Esophagus squamous epithelium (tissue), 5 donors: ENCODE results near the gene MLLT1. TPM values are rescaled to one million over a fixed set of nuclear protein-coding genes. Genes with fewer than 3 reads are reported as not detected.

Source experiments
- DNase-seq: peaks from one replicate; lab custom pipeline; 2025; lab: John Stamatoyannopoulos, UW
- H3K27ac ChIP-seq, 4 donors: fragments of 200-600 bp; sonication (generic); one replicate each; pipeline ENCODE4 v1.5.1; 2016 to 2019; ENCODE audit warnings: mild to moderate bottlenecking in 1 of 4
- H3K27me3 ChIP-seq, 4 donors: fragments of 200-600 bp; sonication (generic); 1 replicate in 3 of 4; 2 replicates in 1 of 4; pipeline versions ENCODE4 v1.5.1 to v1.6.0; 2017 to 2021; ENCODE audit warnings: antibody characterized with exemption in 1 of 4
- H3K36me3 ChIP-seq, 3 donors: fragments of 200-600 bp; sonication (generic); one replicate each; pipeline ENCODE4 v1.5.1; 2016 to 2019
- H3K4me1 ChIP-seq, 3 donors: fragments of 200-600 bp; sonication (generic); one replicate each; pipeline ENCODE4 v1.5.1; 2017 to 2019
- H3K4me3 ChIP-seq, 4 donors: fragments of 200-600 bp; sonication (generic); 1 replicate in 3 of 4; 2 replicates in 1 of 4; pipeline ENCODE4 v1.5.1; 2016 to 2019; ENCODE audit warnings: mild to moderate bottlenecking in 2 of 4, moderate library complexity in 1 of 4
- H3K9me3 ChIP-seq, 3 donors: fragments of 200-600 bp; sonication (generic); one replicate each; pipeline ENCODE4 v1.5.1; 2016 to 2019
- CTCF ChIP-seq, 6 experiments: fragments of 450-650 bp in 4 of 6; fragments of 200-600 bp in 2 of 6; sonication (generic) in 2 of 6; IDR thresholded peaks; one replicate each; pipeline ENCODE4 v1.5.1; 2016 to 2019; ENCODE audit warnings: antibody characterized with exemption in 6 of 6, mild to moderate bottlenecking in 4 of 6, moderate library complexity in 4 of 6
- POLR2A ChIP-seq, 4 donors: fragments of 450-650 bp; IDR thresholded peaks; one replicate each; pipeline ENCODE4 v1.6.1; 2017; ENCODE audit warnings: antibody characterized with exemption in 4 of 4, mild to moderate bottlenecking in 4 of 4, moderate library complexity in 3 of 4
- WGBS, 2 donors: methylation state at CpG; one replicate each; pipeline ENCODE4 v1.1.5; 2018; 5-methylcytosine and 5-hydroxymethylcytosine counted together
- intact Hi-C: fragments of 100-400 bp; cut with DNase I; formaldehyde crosslinking; loops from one replicate; pipeline ENCODE4 v1.15.0; 2022
- total RNA-seq, 4 donors: library from RNA; depleted of rRNA; stranded (reverse); fragments of >200 nt; gene quantifications; one replicate each; pipeline ENCODE4 v1.1.0, GENCODE V29; 2016
- donor health status: DM: yes; HTN: yes; CAD: no.

MLLT1 gene
- total RNA-seq, 4 donors from 2014 or later, result 10.3 to 20.1 (median 12.7) TPM

- no peak for DNase-seq
- TF ChIP-seq POLR2A (IDR thresholded peaks at IDR 0.05), result no peak
- no peak for TF ChIP-seq CTCF (IDR thresholded peaks at IDR 0.05)
- Histone ChIP-seq H3K36me3 (no peaks in the 10 kb centered on the region), H3K4me1 (no peaks in the 10 kb centered on the region), H3K9me3 (peaks cover 0 to 10% (median 6%) of the 10 kb centered on the region in 3 donors), H3K4me3 (no peak overlapping the region), H3K27ac (no peak overlapping the region), H3K27me3 (no peaks in the 10 kb centered on the region)
- intact Hi-C loops, result loop anchor here (10.0 kb wide), 1 partner anchor 134 kb away; no protein-coding TSS in a partner anchor
- WGBS, 2 donors, result no CpG with 5 or more reads among the region's 5 CpGs
These were observed 18.6 kb upstream of the MLLT1 start for GRCh38 chr19:6298413-6298812.

- TF ChIP-seq POLR2A (IDR thresholded peaks at IDR 0.05) (no peak), CTCF (IDR thresholded peaks at IDR 0.05) (no peak)
- WGBS, 2 donors, result 56 to 92% methylated on average over 2 to 6 of the region's 6 CpGs
- H3K4me3 ChIP-seq, result no peak overlapping the region
- H3K4me1 ChIP-seq, result no peaks in the 10 kb centered on the region
- H3K9me3 ChIP-seq, result peaks cover 0 to 22% (median 18%) of the 10 kb centered on the region in 3 donors
- intact Hi-C loops, result loop anchor here (10.0 kb wide), 1 partner anchor 132 kb away; no protein-coding TSS in a partner anchor
- no peaks in the 10 kb centered on the region for H3K27me3 ChIP-seq
- H3K36me3 ChIP-seq, result no peaks in the 10 kb centered on the region
- no peak overlapping the region for H3K27ac ChIP-seq
- DNase-seq, result no peak
These were observed 17.4 kb upstream of the MLLT1 start for GRCh38 chr19:6297202-6297601.

GRCh38 chr19:6292006-6292405 lies 12.2 kb upstream of the MLLT1 start:
- Histone ChIP-seq H3K36me3 (no peaks in the 10 kb centered on the region), H3K27me3 (no peaks in the 10 kb centered on the region), H3K27ac (no peak overlapping the region), H3K9me3 (peaks cover 0 to 66% (median 51%) of the 10 kb centered on the region in 3 donors), H3K4me3 (no peak overlapping the region), H3K4me1 (no peaks in the 10 kb centered on the region)
- WGBS, 2 donors, result 55 to 64% methylated on average over 4 of the region's 4 CpGs
- intact Hi-C loops, result loop anchor here (10.0 kb wide), 1 partner anchor 127 kb away; no protein-coding TSS in a partner anchor
- DNase-seq, result no peak
- TF ChIP-seq CTCF (IDR thresholded peaks at IDR 0.05) (no peak), POLR2A (IDR thresholded peaks at IDR 0.05) (no peak)

- no peak for TF ChIP-seq CTCF (IDR thresholded peaks at IDR 0.05)
- no peak for TF ChIP-seq POLR2A (IDR thresholded peaks at IDR 0.05)
- no peaks in the 10 kb centered on the region for H3K4me1 ChIP-seq
- 88 to 89% methylated on average over 1 of the region's 1 CpG for WGBS, 2 donors
- no peaks in the 10 kb centered on the region for H3K27me3 ChIP-seq
- H3K36me3 ChIP-seq, result no peaks in the 10 kb centered on the region
- intact Hi-C loops, result no loop called here
- peaks cover 0 to 70% (median 56%) of the 10 kb centered on the region in 3 donors for H3K9me3 ChIP-seq
- H3K27ac ChIP-seq, result no peak overlapping the region
- DNase-seq, result no peak
- H3K4me3 ChIP-seq, result no peak overlapping the region
These were observed 9.0 kb upstream of the MLLT1 start for GRCh38 chr19:6288737-6289136.

GRCh38 chr19:6287269-6287885 lies 7.6 kb upstream of the MLLT1 start:
- TF ChIP-seq POLR2A (IDR thresholded peaks at IDR 0.05) (no peak), CTCF (IDR thresholded peaks at IDR 0.05) (no peak)
- H3K4me3 ChIP-seq, result peak overlapping the region in 1 of 4 donors; percentile 2
- intact Hi-C loops, result no loop called here
- H3K36me3 ChIP-seq, result no peaks in the 10 kb centered on the region
- no peak for DNase-seq
- no peaks in the 10 kb centered on the region for H3K27me3 ChIP-seq
- no peak overlapping the region for H3K27ac ChIP-seq
- WGBS, 2 donors, result 75 to 76% methylated on average over 2 to 6 of the region's 6 CpGs
- H3K9me3 ChIP-seq, result peaks cover 0 to 56% (median 44%) of the 10 kb centered on the region in 3 donors
- no peaks in the 10 kb centered on the region for H3K4me1 ChIP-seq
